SK-N-SH (cell line): ENCODE data around the gene SLCO2A1. TPM values are rescaled to one million over a fixed set of nuclear protein-coding genes. Genes with fewer than 3 reads are reported as not detected.

Experiments used
- CTCF ChIA-PET: fragments of 300-600, 350-600 bp; formaldehyde crosslinking; extraction: SDS; loops from one replicate; lab custom pipeline; 2021; lab: Yijun Ruan, JAX
- POLR2A ChIA-PET: fragments of 350-600 bp; sonication (Branson Sonifier 250); formaldehyde crosslinking; extraction: SDS; loops from one replicate; lab custom pipeline; 2020; ENCODE audit warnings: antibody characterized with exemption, inconsistent platforms; lab: Yijun Ruan, JAX
- DNase-seq: peaks from one replicate; pipeline ENCODE4 v3.0.0; 2012
- H2AFZ ChIP-seq: fragments of 200-600 bp; sonication (generic); 2 replicates; pipeline ENCODE4 v1.8.1; 2016; ENCODE audit warnings: antibody characterized with exemption, mild to moderate bottlenecking, low read depth
- H3F3A ChIP-seq: fragments of 200-600 bp; sonication (generic); replicated peaks from 2 replicates; pipeline ENCODE3; 2016; ENCODE audit warnings: antibody characterized with exemption, mild to moderate bottlenecking; ENCODE audit not compliant: insufficient read depth
- H3K27ac ChIP-seq, 2 experiments: fragments of 200-500 bp in 1 of 2; fragments of 200-600 bp in 1 of 2; sonication (Bioruptor generic) in 1 of 2; sonication (generic), shearing (Covaris generic) in 1 of 2; 2 replicates each; pipeline versions ENCODE4 v1.5.1 to v1.6.1; 2014 to 2016; ENCODE audit warnings: low read depth in 2 of 2, inconsistent platforms in 1 of 2, low read length in 1 of 2, mild to moderate bottlenecking in 1 of 2, mixed read lengths in 1 of 2
- H3K27me3 ChIP-seq: fragments of 200-600 bp; sonication (generic), shearing (Covaris generic); 2 replicates; pipeline ENCODE4 v1.6.1; 2016; ENCODE audit warnings: mixed run types; ENCODE audit not compliant: insufficient read depth
- H3K36me3 ChIP-seq, 2 experiments: fragments of 200-500 bp in 1 of 2; fragments of 200-600 bp in 1 of 2; sonication (Bioruptor generic) in 1 of 2; sonication (generic) in 1 of 2; replicated peaks in 1 of 2; 2 replicates each; pipeline versions ENCODE3 to v1.5.1; 2014 to 2016; ENCODE audit warnings: low read length in 1 of 2, mild to moderate bottlenecking in 1 of 2; ENCODE audit not compliant: insufficient read depth in 2 of 2, control insufficient read depth in 1 of 2
- H3K4me1 ChIP-seq, 2 experiments: fragments of 200-500 bp in 1 of 2; fragments of 200-600 bp in 1 of 2; sonication (Bioruptor generic) in 1 of 2; sonication (generic), shearing (Covaris generic) in 1 of 2; 2 replicates each; pipeline versions ENCODE4 v1.5.1 to v1.6.1; 2014 to 2016; ENCODE audit warnings: low read depth in 1 of 2, low read length in 1 of 2, mixed run types in 1 of 2; ENCODE audit not compliant: insufficient read depth in 2 of 2, control insufficient read depth in 1 of 2
- H3K4me2 ChIP-seq: fragments of 200-600 bp; sonication (generic), shearing (Covaris generic); 2 replicates; pipeline ENCODE4 v1.6.1; 2017; ENCODE audit warnings: mixed run types
- H3K4me3 ChIP-seq, 2 experiments: fragments of 200-500 bp in 1 of 2; fragments of 200-600 bp in 1 of 2; sonication (Bioruptor generic) in 1 of 2; sonication (generic), shearing (Covaris generic) in 1 of 2; 2 replicates each; pipeline versions ENCODE4 v1.5.1 to v1.8.1; 2014 to 2016; ENCODE audit warnings: low read depth in 2 of 2, inconsistent platforms in 1 of 2, low read length in 1 of 2, mild to moderate bottlenecking in 1 of 2, mixed read lengths in 1 of 2, moderate library complexity in 1 of 2
- H3K79me2 ChIP-seq: fragments of 200-600 bp; sonication (generic); 2 replicates; pipeline ENCODE4 v1.8.1; 2017; ENCODE audit warnings: mild to moderate bottlenecking; ENCODE audit not compliant: insufficient read depth
- H3K9ac ChIP-seq: fragments of 200-600 bp; sonication (generic); 2 replicates; pipeline ENCODE4 v1.6.1; 2017; ENCODE audit warnings: mixed run types
- H3K9me2 ChIP-seq: fragments of 200-600 bp; sonication (generic); 2 replicates; pipeline ENCODE4 v1.6.1; 2017; ENCODE audit warnings: mixed run types
- H3K9me3 ChIP-seq: fragments of 200-600 bp; sonication (generic); 2 replicates; pipeline ENCODE4 v1.6.1; 2017; ENCODE audit warnings: mixed run types, mild to moderate bottlenecking, moderate library complexity
- H4K20me1 ChIP-seq: fragments of 200-600 bp; sonication (generic); 2 replicates; pipeline ENCODE4 v1.6.1; 2017; ENCODE audit warnings: mild to moderate bottlenecking, mixed run types; ENCODE audit not compliant: insufficient read depth
- CHD2 ChIP-seq: fragments of 150-350 bp; IDR thresholded peaks from 2 replicates; pipeline ENCODE4 v1.6.1; 2018; ENCODE audit warnings: low read length; ENCODE audit not compliant: partially characterized antibody
- EZH2phosphoT487 ChIP-seq: fragments of 200-600 bp; sonication (generic); IDR thresholded peaks from 2 replicates; pipeline ENCODE4 v1.6.1; 2017; ENCODE audit warnings: low read depth, mixed run types, mild to moderate bottlenecking, antibody characterized with exemption, moderate library complexity, borderline replicate concordance
- FOXM1 ChIP-seq: IDR thresholded peaks from 2 replicates; pipeline ENCODE4 v1.4.0; 2012; ENCODE audit warnings: low read depth, mild to moderate bottlenecking
- GATA2 ChIP-seq: sonication (generic); formaldehyde crosslinking; IDR thresholded peaks from 2 replicates; pipeline ENCODE4 v1.5.0; 2020; ENCODE audit warnings: mild to moderate bottlenecking, missing genetic modification reagents
- JUND ChIP-seq: IDR thresholded peaks from 2 replicates; pipeline ENCODE4 v1.4.0; 2012
- MAX ChIP-seq: IDR thresholded peaks from 2 replicates; pipeline ENCODE4 v1.4.0; 2012; ENCODE audit warnings: low read depth
- MEF2A ChIP-seq: IDR thresholded peaks from 2 replicates; pipeline ENCODE4 v1.4.0; 2012; ENCODE audit warnings: low read depth, borderline replicate concordance
- NRF1 ChIP-seq: IDR thresholded peaks from 2 replicates; pipeline ENCODE4 v1.6.1; 2012; ENCODE audit warnings: low read depth, mild to moderate bottlenecking, low read length
- RCOR1 ChIP-seq: fragments of 150-350 bp; IDR thresholded peaks from 2 replicates; pipeline ENCODE4 v1.6.1; 2017; ENCODE audit warnings: antibody characterized with exemption, low read length
- TAF1 ChIP-seq: IDR thresholded peaks from 2 replicates; pipeline ENCODE4 v1.6.1; 2012; ENCODE audit warnings: low read depth, mild to moderate bottlenecking, low read length, moderate library complexity, borderline replicate concordance
- USF1 ChIP-seq: IDR thresholded peaks from 2 replicates; pipeline ENCODE4 v1.4.0; 2012; ENCODE audit warnings: low read depth, borderline replicate concordance
- WGBS: methylation state at CpG from one replicate; pipeline ENCODE4 v1.1.6; 2017; ENCODE audit warnings: low lambda C conversion rate; 5-methylcytosine and 5-hydroxymethylcytosine counted together
- polyA plus RNA-seq, 3 experiments: library from polyadenylated mRNA; depleted of rRNA; stranded (reverse); fragments of >200 nt; gene quantifications; 2 replicates each; pipeline ENCODE4 v1.2.3, GENCODE V29; 2012

The SLCO2A1 gene
- polyA plus RNA-seq, 1 of the 3 experiments (the other 2 are of a cell fraction), result 9.3 TPM

GRCh38 chr3:133954717-133955360, 74.9 kb downstream of the SLCO2A1 start:
- H3K36me3 ChIP-seq, result no peaks in the 10 kb centered on the region
- CTCF ChIA-PET, result interaction anchor here (0.6 to 3.8 kb wide), 4 partner anchors 10 to 257 kb away, joined by 3 to 23 read pairs (median 6); no protein-coding TSS in a partner anchor
- 90% methylated on average over 4 of the region's 11 CpGs for WGBS
- no peaks in the 10 kb centered on the region for H3F3A ChIP-seq
- TF ChIP-seq EZH2phosphoT487, result no peak
- TF ChIP-seq GATA2, result peak; percentile 2; the same call in 1 of the 2 replicates
- no peak for TF ChIP-seq CHD2
- no peaks in the 10 kb centered on the region for H3K9me2 ChIP-seq
- H3K27ac ChIP-seq, result no peak overlapping the region
- H3K4me2 ChIP-seq, result no peak overlapping the region
- POLR2A ChIA-PET, result no interaction called here
- no peaks in the 10 kb centered on the region for H4K20me1 ChIP-seq
- no peak overlapping the region for H3K4me3 ChIP-seq
- H3K27me3 ChIP-seq, result peaks cover 19% of the 10 kb centered on the region; the same call in 1 of the 2 replicates
- H3K9ac ChIP-seq, result no peak overlapping the region
- 0 out of 2 replicates have a peak, but pooled peaks cover 4% of the 10 kb centered on the region for H3K9me3 ChIP-seq
- H2AFZ ChIP-seq, result no peak overlapping the region
- DNase-seq, result peak; percentile 28
- H3K79me2 ChIP-seq, result no peaks in the 10 kb centered on the region
- peaks cover 0 to 24% of the 10 kb centered on the region in 2 experiments; a peak in 2 of 4 replicates for H3K4me1 ChIP-seq

- H3K4me2 ChIP-seq, result no peak overlapping the region
- peaks cover 19% of the 10 kb centered on the region; the same call in 1 of the 2 replicates for H3K27me3 ChIP-seq
- no peak overlapping the region for H3K9ac ChIP-seq
- 0 out of 2 replicates have a peak, but pooled peaks cover 4% of the 10 kb centered on the region for H3K9me3 ChIP-seq
- H4K20me1 ChIP-seq, result no peaks in the 10 kb centered on the region
- CTCF ChIA-PET, result interaction anchor here (1.0 to 1.2 kb wide), 2 partner anchors 15 to 260 kb away, joined by 3 read pairs; no protein-coding TSS in a partner anchor
- H3K9me2 ChIP-seq, result no peaks in the 10 kb centered on the region
- H3K4me3 ChIP-seq, result no peak overlapping the region
- DNase-seq, result no peak
- H3F3A ChIP-seq, result no peaks in the 10 kb centered on the region
- TF ChIP-seq TAF1 (no peak), RCOR1 (no peak), FOXM1 (no peak), JUND (no peak), MAX (no peak), USF1 (no peak), MEF2A (no peak), NRF1 (no peak)
- H2AFZ ChIP-seq, result no peak overlapping the region
- POLR2A ChIA-PET, result no interaction called here
- no peaks in the 10 kb centered on the region for H3K79me2 ChIP-seq
- no peaks in the 10 kb centered on the region for H3K36me3 ChIP-seq
- peaks cover 0 to 24% of the 10 kb centered on the region in 2 experiments; a peak in 2 of 4 replicates for H3K4me1 ChIP-seq
- H3K27ac ChIP-seq, result no peak overlapping the region
- WGBS, result 97% methylated on average over 6 of the region's 6 CpGs
Measured at GRCh38 chr3:133953297-133953696, 76.4 kb downstream of the SLCO2A1 start.
